HepG2 (cell line): ENCODE results near the gene CCDC57. TPM values are rescaled to one million over a fixed set of nuclear protein-coding genes. Genes with fewer than 3 reads are reported as not detected.

Experiments
- AHR ChIP-seq: IDR thresholded peaks from 2 replicates; pipeline ENCODE4 v1.6.1; 2018; ENCODE audit warnings: missing genetic modification reagents, missing compliant biosample characterization
- ATF7 ChIP-seq, 2 experiments: fragments of 450-650 bp in 1 of 2; sonication (generic) in 1 of 2; formaldehyde crosslinking in 1 of 2; IDR thresholded peaks; 2 replicates each; pipeline versions ENCODE4 v1.4.0 to v1.6.1; 2016 to 2020; ENCODE audit warnings: antibody characterized with exemption in 1 of 2, mild to moderate bottlenecking in 1 of 2, missing genetic modification reagents in 1 of 2
- E2F5 ChIP-seq: sonication (generic); formaldehyde crosslinking; conservative IDR thresholded peaks from 2 replicates; pipeline ENCODE4 v1.4.0; 2020; ENCODE audit warnings: missing genetic modification reagents
- IKZF1 ChIP-seq: fragments of 450-650 bp; IDR thresholded peaks from 2 replicates; pipeline ENCODE4 v1.7.1; 2016
- IRF9 ChIP-seq: sonication (generic); formaldehyde crosslinking; IDR thresholded peaks from 2 replicates; pipeline ENCODE4 v1.8.0; 2022; ENCODE audit warnings: missing genetic modification reagents, mild to moderate bottlenecking, borderline replicate concordance
- KLF9 ChIP-seq: IDR thresholded peaks from 2 replicates; pipeline ENCODE4 v1.6.1; 2016; ENCODE audit warnings: low read depth
- POLR2AphosphoS5 ChIP-seq: IDR thresholded peaks from 2 replicates; pipeline ENCODE4 v1.6.1; 2012; ENCODE audit warnings: low read depth, low read length
- SCMH1 ChIP-seq: sonication (generic); formaldehyde crosslinking; IDR thresholded peaks from 2 replicates; pipeline ENCODE4 v1.9.0; 2021; ENCODE audit warnings: missing genetic modification reagents, mild to moderate bottlenecking, borderline replicate concordance
- SRF ChIP-seq: IDR thresholded peaks from 2 replicates; pipeline ENCODE4 v1.6.1; 2011; ENCODE audit warnings: mild to moderate bottlenecking, low read depth, low read length, moderate library complexity
- SSRP1 ChIP-seq: IDR thresholded peaks from 2 replicates; pipeline ENCODE4 v1.6.1; 2016; ENCODE audit warnings: control low read depth
- ZFX ChIP-seq: sonication (generic); formaldehyde crosslinking; IDR thresholded peaks from 2 replicates; pipeline ENCODE4 v1.4.0; 2020; ENCODE audit warnings: mild to moderate bottlenecking, low read depth, missing genetic modification reagents, moderate library complexity
- ZNF574 ChIP-seq: sonication (generic); formaldehyde crosslinking; IDR thresholded peaks from 2 replicates; pipeline ENCODE4 v1.4.0; 2020; ENCODE audit warnings: missing genetic modification reagents
- ZSCAN30 ChIP-seq: sonication (generic); formaldehyde crosslinking; IDR thresholded peaks from 2 replicates; pipeline ENCODE4 v1.5.0; 2020; ENCODE audit warnings: mild to moderate bottlenecking, missing genetic modification reagents
- polyA plus RNA-seq, 8 experiments: library from polyadenylated mRNA; depleted of rRNA in 3 of 8; stranded (reverse) in 7 of 8; unstranded in 1 of 8; fragments of >200 nt; fragmentation: Illumina TruSeq in 4 of 8; extraction: Trizol in 4 of 8; gene quantifications; 2 replicates each; pipeline versions ENCODE4 v1.2.1 to v1.2.3, GENCODE V29; 2011 to 2016; ENCODE audit warnings: low read depth in 4 of 8, missing spikeins in 1 of 8, mixed read lengths in 1 of 8; ENCODE audit not compliant: insufficient read depth in 1 of 8
- total RNA-seq, 5 experiments: library from RNA; depleted of rRNA; stranded (reverse); fragments of >200 nt; fragmentation: Illumina TruSeq; extraction: Trizol; gene quantifications; 2 replicates each; pipeline ENCODE4 v1.2.3, GENCODE V29; 2016; ENCODE audit warnings: low read depth in 1 of 5
- TF ChIP-seq, protein P1 (sequence below): sonication (generic); formaldehyde crosslinking; IDR thresholded peaks from 2 replicates; pipeline ENCODE4 v1.4.0; 2020; ENCODE audit warnings: low read depth, mild to moderate bottlenecking, missing genetic modification reagents
- TF ChIP-seq, protein P2 (sequence below): sonication (generic); formaldehyde crosslinking; IDR thresholded peaks from 2 replicates; pipeline ENCODE4 v1.5.0; 2020; ENCODE audit warnings: missing genetic modification reagents, mild to moderate bottlenecking, borderline replicate concordance

Gene CCDC57
- total and polyA plus RNA-seq, 2 of the 13 experiments (the other 11 are each of a cell fraction or from before 2014, with no cell fraction given) = 59.3 to 59.9 TPM

DNA sequence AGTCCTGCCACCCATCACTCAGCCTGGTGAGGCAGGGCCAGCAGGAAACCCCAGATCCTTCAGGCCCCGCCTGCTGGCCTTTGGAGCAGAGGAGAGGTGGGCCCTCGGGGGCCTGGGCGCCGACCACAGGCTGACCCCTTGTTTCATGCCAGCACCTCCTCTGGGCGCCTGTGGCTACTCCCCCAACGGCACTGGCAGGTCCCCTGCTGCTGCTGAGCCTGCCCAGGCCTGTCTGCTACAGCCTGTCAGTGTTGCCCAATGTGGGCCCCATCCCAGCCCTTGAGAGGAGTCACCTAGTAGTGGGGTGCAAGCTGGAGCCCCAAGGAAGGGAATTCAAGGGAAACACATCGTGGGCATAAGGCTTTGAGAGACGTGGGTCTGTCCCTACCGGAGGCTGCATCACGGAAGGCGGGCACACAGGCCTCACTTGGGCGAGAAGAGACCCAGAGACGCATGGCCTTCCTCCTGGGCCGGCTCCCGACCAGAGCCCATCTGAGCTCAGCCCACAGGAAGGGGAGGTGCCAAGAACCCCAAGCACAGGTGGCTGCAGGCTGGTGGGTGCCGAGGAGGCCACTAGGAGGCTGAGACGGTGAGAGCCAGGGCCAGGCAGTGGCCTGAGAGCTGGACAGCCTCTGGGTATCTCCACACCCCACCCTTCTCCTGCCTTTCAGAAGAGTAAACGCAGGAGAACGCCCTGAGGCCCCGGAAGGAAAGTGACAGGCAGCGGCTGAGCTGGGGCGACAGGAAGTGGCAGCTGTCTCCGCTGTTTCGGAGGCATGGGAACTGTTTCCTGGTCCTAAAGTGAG, 106.6 kb downstream of the CCDC57 start (continued):
- TF ChIP-seq, protein P1, sequence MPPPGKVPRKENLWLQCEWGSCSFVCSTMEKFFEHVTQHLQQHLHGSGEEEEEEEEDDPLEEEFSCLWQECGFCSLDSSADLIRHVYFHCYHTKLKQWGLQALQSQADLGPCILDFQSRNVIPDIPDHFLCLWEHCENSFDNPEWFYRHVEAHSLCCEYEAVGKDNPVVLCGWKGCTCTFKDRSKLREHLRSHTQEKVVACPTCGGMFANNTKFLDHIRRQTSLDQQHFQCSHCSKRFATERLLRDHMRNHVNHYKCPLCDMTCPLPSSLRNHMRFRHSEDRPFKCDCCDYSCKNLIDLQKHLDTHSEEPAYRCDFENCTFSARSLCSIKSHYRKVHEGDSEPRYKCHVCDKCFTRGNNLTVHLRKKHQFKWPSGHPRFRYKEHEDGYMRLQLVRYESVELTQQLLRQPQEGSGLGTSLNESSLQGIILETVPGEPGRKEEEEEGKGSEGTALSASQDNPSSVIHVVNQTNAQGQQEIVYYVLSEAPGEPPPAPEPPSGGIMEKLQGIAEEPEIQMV (CRISPR knock-in tag) = peak; percentile 29; the same call in 1 of the 2 replicates
- TF ChIP-seq AHR (CRISPR knock-in tag) = peak; percentile 64
- TF ChIP-seq, protein P2, sequence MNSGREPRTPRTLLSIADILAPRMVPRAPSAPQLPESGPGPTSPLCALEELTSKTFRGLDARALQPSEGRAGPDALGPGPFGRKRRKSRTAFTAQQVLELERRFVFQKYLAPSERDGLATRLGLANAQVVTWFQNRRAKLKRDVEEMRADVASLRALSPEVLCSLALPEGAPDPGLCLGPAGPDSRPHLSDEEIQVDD (CRISPR knock-in tag) = 0 out of 2 replicates have a peak, but pooled peaks have one; percentile 77
- TF ChIP-seq SCMH1 (CRISPR knock-in tag) = no peak
- no peak for TF ChIP-seq ATF7 (IDR thresholded peaks at IDR 0.05)
- no peak for TF ChIP-seq ATF7 (CRISPR knock-in tag; IDR thresholded peaks at IDR 0.05)
- peak; percentile 94 for TF ChIP-seq POLR2AphosphoS5
- TF ChIP-seq SRF = no peak
- TF ChIP-seq KLF9 = peak; percentile 72; the same call in 1 of the 2 replicates
- TF ChIP-seq IKZF1 = no peak
- peak; percentile 100 for TF ChIP-seq ZFX (CRISPR knock-in tag)
- TF ChIP-seq IRF9 (CRISPR knock-in tag) = 0 out of 2 replicates have a peak, but pooled peaks have one; percentile 23
- TF ChIP-seq E2F5 (CRISPR knock-in tag) = peak; percentile 9; the same call in 1 of the 2 replicates
- peak; percentile 43; the same call in 1 of the 2 replicates for TF ChIP-seq SSRP1
- peak; percentile 74 for TF ChIP-seq ZNF574 (CRISPR knock-in tag)
- no peak for TF ChIP-seq ZSCAN30
